Fibroblast of lung (primary cell): ENCODE results near the gene ZNF414.

Experiments used
- EZH2 ChIP-seq: IDR thresholded peaks from 2 replicates; pipeline ENCODE4 v1.5.1; 2012; ENCODE audit warnings: low read length, control low read depth, mild to moderate bottlenecking; ENCODE audit errors: missing control alignments
- TF ChIP-seq, protein P1 (sequence below), 2 donors: IDR thresholded peaks in 1 of 2; conservative IDR thresholded peaks in 1 of 2; 1 replicate in 1 of 2; 2 replicates in 1 of 2; pipeline ENCODE4 v1.5.1; 2011 to 2012; ENCODE audit warnings: low read length in 2 of 2, control low read depth in 1 of 2, inconsistent platforms in 1 of 2, low read depth in 1 of 2, mild to moderate bottlenecking in 1 of 2

DNA sequence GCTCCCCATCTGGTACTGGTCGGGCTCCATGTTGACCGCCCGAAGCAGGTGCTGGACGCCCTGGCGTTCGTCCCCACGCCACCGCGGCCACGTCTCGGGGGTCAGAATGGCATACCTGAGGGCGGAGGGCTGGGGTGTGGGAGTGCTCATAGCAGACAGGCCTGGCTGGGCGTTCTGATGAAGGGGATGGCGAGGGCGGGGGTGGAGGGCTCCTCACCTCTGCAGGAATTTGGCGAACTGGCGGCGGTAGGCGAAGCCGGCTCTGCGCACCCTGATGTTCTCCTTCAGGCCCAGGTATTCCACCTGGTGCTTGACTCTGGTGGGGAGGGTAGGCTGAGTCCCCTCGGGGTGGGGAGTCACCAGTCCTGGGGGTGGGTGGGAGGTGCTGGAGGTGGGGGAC is 22.3 kb upstream of the ZNF414 start:
- TF ChIP-seq, protein P1, sequence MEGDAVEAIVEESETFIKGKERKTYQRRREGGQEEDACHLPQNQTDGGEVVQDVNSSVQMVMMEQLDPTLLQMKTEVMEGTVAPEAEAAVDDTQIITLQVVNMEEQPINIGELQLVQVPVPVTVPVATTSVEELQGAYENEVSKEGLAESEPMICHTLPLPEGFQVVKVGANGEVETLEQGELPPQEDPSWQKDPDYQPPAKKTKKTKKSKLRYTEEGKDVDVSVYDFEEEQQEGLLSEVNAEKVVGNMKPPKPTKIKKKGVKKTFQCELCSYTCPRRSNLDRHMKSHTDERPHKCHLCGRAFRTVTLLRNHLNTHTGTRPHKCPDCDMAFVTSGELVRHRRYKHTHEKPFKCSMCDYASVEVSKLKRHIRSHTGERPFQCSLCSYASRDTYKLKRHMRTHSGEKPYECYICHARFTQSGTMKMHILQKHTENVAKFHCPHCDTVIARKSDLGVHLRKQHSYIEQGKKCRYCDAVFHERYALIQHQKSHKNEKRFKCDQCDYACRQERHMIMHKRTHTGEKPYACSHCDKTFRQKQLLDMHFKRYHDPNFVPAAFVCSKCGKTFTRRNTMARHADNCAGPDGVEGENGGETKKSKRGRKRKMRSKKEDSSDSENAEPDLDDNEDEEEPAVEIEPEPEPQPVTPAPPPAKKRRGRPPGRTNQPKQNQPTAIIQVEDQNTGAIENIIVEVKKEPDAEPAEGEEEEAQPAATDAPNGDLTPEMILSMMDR (conservative IDR thresholded peaks at IDR 0.05 in 1 of 2, IDR thresholded peaks at IDR 0.05 in 1 of 2; ENCODE audit: low read depth in 1 of 2, low read length in 2 of 2): no peak
- no peak for TF ChIP-seq EZH2
